Measurements from ENCODE around the gene SMAD6.

DNA sequence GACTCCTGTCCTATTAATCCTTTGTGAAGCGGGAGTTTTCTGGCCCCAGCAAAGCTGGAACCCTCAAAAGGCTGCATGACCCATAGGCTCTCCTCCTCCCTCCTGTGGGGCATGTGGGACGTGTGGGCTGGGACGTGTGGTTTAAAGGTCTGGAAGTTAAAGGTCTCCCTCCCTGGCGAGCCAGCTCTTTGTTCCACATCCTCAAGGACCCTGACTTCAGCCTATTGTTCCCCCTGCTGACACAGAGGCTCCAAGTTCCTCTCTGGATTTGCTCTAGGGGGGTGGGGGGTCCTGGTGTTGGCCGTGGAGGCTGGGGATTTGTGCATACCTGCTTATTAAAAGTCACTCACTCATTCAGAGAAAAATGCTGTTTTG is 44.2 kb downstream of the SMAD6 start:
- TF ChIP-seq, protein P1, sequence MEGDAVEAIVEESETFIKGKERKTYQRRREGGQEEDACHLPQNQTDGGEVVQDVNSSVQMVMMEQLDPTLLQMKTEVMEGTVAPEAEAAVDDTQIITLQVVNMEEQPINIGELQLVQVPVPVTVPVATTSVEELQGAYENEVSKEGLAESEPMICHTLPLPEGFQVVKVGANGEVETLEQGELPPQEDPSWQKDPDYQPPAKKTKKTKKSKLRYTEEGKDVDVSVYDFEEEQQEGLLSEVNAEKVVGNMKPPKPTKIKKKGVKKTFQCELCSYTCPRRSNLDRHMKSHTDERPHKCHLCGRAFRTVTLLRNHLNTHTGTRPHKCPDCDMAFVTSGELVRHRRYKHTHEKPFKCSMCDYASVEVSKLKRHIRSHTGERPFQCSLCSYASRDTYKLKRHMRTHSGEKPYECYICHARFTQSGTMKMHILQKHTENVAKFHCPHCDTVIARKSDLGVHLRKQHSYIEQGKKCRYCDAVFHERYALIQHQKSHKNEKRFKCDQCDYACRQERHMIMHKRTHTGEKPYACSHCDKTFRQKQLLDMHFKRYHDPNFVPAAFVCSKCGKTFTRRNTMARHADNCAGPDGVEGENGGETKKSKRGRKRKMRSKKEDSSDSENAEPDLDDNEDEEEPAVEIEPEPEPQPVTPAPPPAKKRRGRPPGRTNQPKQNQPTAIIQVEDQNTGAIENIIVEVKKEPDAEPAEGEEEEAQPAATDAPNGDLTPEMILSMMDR (IDR thresholded peaks at IDR 0.05; ENCODE audit: insufficient read depth, low read depth, low read length) = no peak
- no peak for TF ChIP-seq EZH2 (IDR thresholded peaks at IDR 0.05; ENCODE audit: insufficient read depth, low read length)

Data from astrocyte (in vitro differentiated cells and primary cell).